Adipocyte (in vitro differentiated cells): Measurements from ENCODE around the gene KLF4.

Experiments used
- DNase-seq: peaks from one replicate; pipeline ENCODE4 v3.0.0-alpha.2; 2015; ENCODE audit warnings: low read depth
- H3K27me3 ChIP-seq: replicated peaks from 2 replicates; pipeline ENCODE4 v1.7.0; 2013; ENCODE audit warnings: mild to moderate bottlenecking, low read length, moderate library complexity; ENCODE audit not compliant: control insufficient read depth, insufficient read depth
- H3K36me3 ChIP-seq: 2 replicates; pipeline ENCODE4 v1.7.0; 2013; ENCODE audit warnings: low read length, mild to moderate bottlenecking, moderate library complexity; ENCODE audit not compliant: control insufficient read depth, insufficient read depth, severe bottlenecking
- H3K4me1 ChIP-seq: 2 replicates; pipeline ENCODE4 v1.7.0; 2013; ENCODE audit warnings: mild to moderate bottlenecking, low read length, moderate library complexity; ENCODE audit not compliant: control insufficient read depth, insufficient read depth
- H3K4me3 ChIP-seq: 2 replicates; pipeline ENCODE4 v1.7.0; 2013; ENCODE audit warnings: mild to moderate bottlenecking, low read length, moderate library complexity
- H3K9ac ChIP-seq: 2 replicates; pipeline ENCODE4 v1.7.0; 2013; ENCODE audit warnings: mild to moderate bottlenecking, low read length, moderate library complexity
- H3K9me3 ChIP-seq: 2 replicates; pipeline ENCODE4 v1.7.0; 2013; ENCODE audit warnings: mild to moderate bottlenecking, low read length, moderate library complexity; ENCODE audit not compliant: control insufficient read depth

The KLF4 gene

DNA sequence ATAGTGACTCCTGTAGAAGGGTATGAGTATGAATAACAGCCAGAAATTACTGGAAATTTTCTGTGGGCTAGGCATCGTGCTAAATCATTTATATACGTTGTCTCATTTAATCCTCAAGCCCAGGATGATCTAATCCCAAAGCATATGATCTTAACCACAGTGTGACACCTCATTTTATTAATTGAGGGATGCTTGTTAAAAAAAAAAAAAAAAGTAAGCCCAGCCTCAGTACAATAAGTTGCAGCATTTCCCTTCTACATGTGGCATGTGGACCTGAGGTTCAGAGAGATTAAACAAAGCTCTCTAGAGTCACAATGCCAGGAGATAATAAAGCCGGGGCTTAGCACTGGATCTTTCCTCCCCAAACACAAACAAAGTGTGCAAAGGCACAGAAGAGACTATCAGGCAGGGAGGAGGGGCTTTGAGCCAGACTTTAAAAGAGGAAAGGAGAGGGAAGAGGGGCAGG is 49.5 kb downstream of the KLF4 start:
- Histone ChIP-seq H3K36me3 (no peaks in the 10 kb centered on the region), H3K4me1 (no peaks in the 10 kb centered on the region), H3K9me3 (no peaks in the 10 kb centered on the region), H3K9ac (no peak overlapping the region), H3K27me3 (peaks cover 6% of the 10 kb centered on the region), H3K4me3 (no peak overlapping the region)
- no peak for DNase-seq

DNA sequence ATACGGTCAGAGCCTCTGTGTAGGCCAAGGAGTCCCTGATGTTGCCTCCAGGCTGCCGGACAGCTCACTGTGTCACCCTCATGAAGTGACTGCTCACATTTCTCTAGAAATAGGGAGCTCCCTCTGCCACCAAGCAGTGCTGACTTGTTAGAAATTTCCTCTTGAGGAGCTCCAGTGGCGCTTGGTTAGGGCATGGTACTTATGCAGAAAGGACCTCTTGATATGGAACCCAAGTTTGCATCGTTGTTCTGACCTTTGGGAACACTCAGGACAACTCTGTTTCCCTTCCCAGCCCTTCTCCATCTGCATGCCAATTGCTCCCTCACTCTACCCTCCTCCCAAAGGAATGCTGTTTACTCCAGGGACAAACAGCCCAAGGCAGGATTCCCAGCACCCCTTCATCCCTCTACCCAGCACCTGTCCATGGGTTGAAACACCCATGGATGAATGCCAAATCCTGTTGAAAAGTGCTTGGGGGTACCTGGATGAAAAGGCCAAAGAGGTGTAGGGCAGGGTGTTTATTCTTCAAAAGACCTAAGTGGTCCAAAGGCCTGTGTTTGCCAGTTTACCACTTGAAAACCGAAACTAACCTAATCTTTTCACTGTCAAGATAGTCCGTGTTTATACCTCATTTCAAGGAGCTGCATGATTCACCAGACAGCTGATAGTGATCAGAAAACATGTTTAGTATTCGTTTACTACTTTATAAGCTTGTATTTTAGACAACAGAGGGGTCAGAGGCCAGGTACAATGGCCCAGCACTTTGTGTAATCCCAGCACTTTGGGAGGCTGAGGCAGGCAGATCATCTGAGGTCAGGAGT is 51.1 kb downstream of the KLF4 start:
- Histone ChIP-seq H3K4me1 (no peaks in the 10 kb centered on the region), H3K4me3 (no peak overlapping the region), H3K27me3 (peaks cover 6% of the 10 kb centered on the region), H3K36me3 (no peaks in the 10 kb centered on the region), H3K9ac (no peak overlapping the region), H3K9me3 (no peaks in the 10 kb centered on the region)
- no peak for DNase-seq

DNA sequence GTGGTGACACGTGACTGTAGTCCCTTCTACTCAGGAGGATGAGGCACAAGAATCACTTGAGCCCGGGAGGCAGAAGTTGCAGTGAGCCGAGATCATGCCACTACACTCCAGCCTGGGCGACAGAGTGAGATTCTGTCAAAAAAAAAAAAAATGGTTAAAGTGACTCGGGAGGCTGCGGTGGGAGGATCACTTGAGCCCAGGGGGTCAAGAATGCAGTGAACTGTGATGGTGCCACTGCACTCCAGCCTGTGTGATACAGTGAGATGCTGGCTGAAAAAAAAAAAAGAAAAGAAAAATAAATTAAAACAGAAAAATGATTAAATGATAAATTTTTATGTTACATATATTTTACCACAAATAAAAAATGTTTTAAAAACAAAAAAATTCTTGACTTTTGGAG is 51.9 kb downstream of the KLF4 start:
- Histone ChIP-seq H3K4me3 (no peak overlapping the region), H3K4me1 (no peaks in the 10 kb centered on the region), H3K9ac (no peak overlapping the region), H3K9me3 (no peaks in the 10 kb centered on the region), H3K36me3 (no peaks in the 10 kb centered on the region), H3K27me3 (peaks cover 6% of the 10 kb centered on the region)
- no peak for DNase-seq

DNA sequence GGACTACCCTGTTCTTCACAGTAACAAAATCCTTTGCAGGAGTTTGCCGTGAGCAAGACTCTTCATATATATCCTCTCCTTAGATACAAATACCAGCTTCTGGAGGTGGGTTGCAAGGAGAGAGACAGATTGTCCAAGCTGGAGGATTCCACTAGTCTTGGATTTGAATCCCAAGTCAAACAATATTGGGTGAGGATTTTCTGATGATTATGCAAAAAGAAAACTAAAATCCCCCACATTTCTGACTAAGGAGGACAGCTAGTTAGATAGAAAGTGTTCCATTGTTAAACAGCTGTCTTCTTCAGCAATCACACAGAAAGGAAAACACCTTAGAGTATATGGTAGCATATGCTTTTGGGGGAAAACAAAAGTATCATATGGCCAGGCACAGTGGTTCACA is 54.2 kb downstream of the KLF4 start:
- Histone ChIP-seq H3K36me3 (no peaks in the 10 kb centered on the region), H3K4me3 (no peak overlapping the region), H3K27me3 (peaks cover 14% of the 10 kb centered on the region), H3K4me1 (no peaks in the 10 kb centered on the region), H3K9ac (no peak overlapping the region), H3K9me3 (no peaks in the 10 kb centered on the region)
- no peak for DNase-seq
